NCI-H446 (cell line): ENCODE measurements around the gene DLST.

Experiments used
- DNase-seq, 2 experiments: peaks; one replicate each; lab custom pipeline; 2025; lab: John Stamatoyannopoulos, UW

The DLST gene

GRCh38 chr14:74940956-74941565 is 59.3 kb downstream of the DLST start:
- no peak for DNase-seq

- no peak for DNase-seq
These were observed 60.0 kb downstream of the DLST start for GRCh38 chr14:74941676-74942097.

- DNase-seq: no peak
These were observed 60.5 kb downstream of the DLST start for GRCh38 chr14:74942181-74942580.

- no peak for DNase-seq
These were observed 60.9 kb downstream of the DLST start for GRCh38 chr14:74942608-74943007.

- DNase-seq: peak in 1 of 2 experiments; percentile 34
These were observed 63.6 kb downstream of the DLST start for GRCh38 chr14:74945261-74945851.

- peak; percentile 45 to 84 for DNase-seq
These were observed 64.3 kb downstream of the DLST start for GRCh38 chr14:74945852-74946658.

- DNase-seq: no peak
These were observed 65.1 kb downstream of the DLST start for GRCh38 chr14:74946659-74947281.

GRCh38 chr14:74947353-74948227 is 65.9 kb downstream of the DLST start:
- DNase-seq: no peak

GRCh38 chr14:74948228-74949175 is 66.8 kb downstream of the DLST start:
- no peak for DNase-seq

GRCh38 chr14:74949191-74949601 is 67.5 kb downstream of the DLST start:
- DNase-seq: no peak

GRCh38 chr14:74949859-74950573 is 68.3 kb downstream of the DLST start:
- no peak for DNase-seq

- DNase-seq: no peak
These were observed 69.2 kb downstream of the DLST start for GRCh38 chr14:74950795-74951442.

- DNase-seq: no peak
These were observed 69.9 kb downstream of the DLST start for GRCh38 chr14:74951443-74952179.

- no peak for DNase-seq
These were observed 70.5 kb downstream of the DLST start for GRCh38 chr14:74952180-74952665.

- DNase-seq: peak; percentile 56 to 89
These were observed 71.2 kb downstream of the DLST start for GRCh38 chr14:74952697-74953484.
